GM19455 (cell line): ENCODE results near the gene SPTBN4.
"Not testable (repeated sequence)": the region's sequence is repeated elsewhere in the genome, so short reads cannot be mapped to it uniquely, and the experiment has no call there.

Experiments
- ATAC-seq: cut with Tn5 transposase; IDR thresholded peaks from one replicate; pipeline ENCODE4 v1.9.1; 2021; ENCODE audit not compliant: unreplicated experiment

Gene SPTBN4

DNA sequence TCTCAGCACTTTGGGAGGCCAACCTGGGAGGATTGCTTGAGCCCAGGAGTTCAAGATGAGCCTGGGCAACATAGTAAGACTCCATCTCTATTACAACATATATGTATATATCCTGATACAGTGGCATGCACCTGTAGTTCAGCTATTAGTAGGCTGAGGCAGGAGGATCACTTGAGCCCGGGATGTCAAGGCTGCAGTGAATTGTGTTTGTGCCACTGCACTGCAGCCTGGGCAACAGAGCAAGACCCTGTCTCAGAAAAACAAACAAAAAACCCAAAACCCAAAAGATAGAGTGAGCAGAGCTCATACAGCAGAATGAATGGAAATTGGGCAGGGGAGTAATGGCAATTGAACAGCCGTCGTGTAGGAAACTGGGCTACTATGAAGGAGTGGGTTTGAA, 92.6 kb downstream of the SPTBN4 start:
- no peak for ATAC-seq

DNA sequence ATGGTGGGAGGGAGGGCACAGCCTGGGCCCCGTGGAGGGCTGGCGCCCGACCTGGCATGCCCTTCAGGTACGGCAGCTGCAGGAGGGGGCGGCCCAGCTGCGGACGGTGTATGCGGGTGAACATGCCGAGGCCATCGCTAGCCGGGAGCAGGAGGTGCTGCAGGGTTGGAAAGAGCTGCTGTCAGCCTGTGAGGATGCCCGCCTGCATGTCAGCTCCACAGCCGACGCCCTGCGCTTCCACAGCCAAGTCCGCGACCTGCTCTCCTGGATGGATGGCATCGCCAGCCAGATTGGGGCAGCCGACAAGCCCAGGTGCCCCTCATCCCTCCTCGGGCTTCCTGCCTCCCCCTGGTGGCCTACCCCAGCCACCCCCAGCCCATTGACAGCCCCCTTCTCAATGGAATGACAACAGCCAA, 93.3 kb downstream of the SPTBN4 start:
- no peak for ATAC-seq

DNA sequence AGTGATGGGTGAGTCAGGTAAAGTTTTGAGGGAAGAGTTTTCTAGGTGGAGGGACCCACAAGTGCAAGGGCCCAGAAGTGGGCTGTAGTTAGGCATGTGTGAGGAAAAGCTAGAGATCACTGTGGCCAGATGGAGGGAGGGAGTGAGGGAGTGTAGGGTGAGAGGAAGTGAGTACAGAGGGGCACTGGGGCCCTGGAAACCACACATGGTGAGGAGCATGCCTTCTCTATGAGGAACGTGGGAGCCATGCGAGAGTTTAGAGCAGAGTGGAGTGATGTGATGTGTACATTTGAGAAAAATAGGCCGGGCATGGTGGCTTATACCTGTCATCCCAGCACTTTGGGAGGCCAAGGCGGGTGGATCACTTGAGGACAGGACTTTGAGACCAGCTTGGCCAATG, 95.1 kb downstream of the SPTBN4 start:
- no peak for ATAC-seq

DNA sequence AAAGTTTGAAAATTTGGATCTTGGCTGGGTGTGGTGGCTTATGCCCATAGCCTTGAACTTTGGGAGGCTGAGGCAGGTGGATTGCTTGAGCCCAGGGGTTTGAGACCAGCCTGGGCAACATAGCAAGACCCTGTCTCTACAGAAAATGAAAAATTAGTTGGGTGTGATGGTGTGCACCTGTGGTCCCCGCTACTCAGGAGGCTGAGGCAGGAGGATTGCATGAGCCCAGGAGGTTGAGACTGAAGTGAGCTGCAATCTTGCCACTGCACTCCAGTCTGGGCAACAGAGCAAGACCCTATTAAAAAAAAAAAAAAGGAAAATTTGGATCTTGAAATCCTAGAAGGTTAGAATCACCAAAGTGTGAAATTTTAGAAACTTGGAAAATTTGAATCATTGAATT, 97.7 kb downstream of the SPTBN4 start:
- ATAC-seq: not testable (repeated sequence)

DNA sequence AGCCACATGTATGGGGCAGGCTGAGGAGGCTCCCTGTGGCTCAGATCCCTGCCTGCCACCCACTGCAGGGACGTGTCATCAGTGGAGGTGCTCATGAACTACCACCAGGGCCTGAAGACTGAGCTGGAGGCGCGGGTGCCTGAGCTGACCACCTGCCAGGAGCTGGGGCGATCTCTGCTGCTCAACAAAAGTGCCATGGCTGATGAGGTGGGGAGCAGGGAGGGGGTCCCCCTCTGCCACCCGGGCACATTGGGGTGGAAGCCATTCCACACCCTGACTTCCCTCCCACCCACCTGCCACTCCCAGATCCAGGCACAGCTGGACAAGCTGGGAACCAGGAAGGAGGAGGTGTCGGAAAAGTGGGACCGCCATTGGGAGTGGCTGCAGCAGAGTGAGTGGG, 98.6 kb downstream of the SPTBN4 start:
- ATAC-seq: no peak

DNA sequence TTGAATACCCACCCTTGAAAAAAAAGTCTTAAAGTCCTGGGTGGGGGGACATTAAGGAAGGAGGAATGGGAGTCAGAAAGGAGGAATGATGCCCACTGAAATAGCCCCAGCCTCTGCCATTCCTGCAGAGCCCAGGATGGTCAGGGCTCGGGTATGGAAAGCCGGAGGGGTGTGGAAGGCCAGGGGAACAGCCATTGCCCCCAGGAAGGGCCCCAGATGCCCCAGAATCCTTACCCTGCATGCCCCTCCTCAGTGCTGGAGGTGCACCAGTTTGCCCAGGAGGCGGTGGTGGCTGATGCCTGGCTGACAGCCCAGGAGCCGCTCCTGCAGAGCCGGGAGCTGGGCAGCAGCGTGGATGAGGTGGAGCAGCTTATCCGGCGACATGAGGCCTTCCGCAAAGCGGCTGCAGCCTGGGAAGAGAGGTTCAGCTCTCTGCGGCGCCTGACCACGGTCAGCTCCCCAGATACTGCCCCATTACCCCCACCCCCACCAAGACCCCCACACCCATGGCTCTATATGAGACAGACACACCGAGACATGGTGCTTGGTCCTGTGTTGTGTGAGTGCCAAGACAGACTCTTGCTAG, 99.2 kb downstream of the SPTBN4 start:
- ATAC-seq: no peak

DNA sequence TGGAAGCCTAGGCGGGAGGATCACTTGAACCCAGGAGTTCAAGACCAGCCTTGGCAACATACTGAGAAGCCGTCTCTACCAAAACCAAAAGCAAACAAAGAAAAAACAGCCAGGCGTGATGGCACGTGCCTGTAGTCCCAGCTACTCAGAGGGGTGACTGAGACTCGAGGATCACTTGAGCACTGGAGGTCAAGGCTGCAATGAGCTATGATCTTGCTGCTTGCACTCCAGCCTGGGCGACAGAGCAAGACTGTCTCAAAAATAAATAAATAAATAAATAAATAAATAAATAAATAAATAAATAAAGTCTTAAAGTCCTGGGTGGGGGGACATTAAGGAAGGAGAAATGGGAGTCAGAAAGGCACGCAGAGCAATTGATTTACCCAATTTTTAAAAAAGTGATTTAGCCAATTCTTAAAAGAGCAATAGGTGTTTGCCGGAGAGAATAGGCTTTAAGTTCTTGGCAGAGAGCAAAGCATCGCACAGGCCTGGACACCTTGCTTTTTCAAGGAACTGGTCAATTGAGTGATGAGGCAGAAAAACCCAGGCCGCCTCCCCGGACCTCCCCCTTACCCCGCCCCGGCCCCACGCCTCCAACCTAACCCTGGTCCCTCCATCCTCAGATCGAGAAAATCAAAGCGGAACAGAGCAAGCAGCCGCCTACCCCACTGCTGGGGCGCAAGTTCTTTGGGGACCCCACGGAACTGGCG, 100.4 kb downstream of the SPTBN4 start:
- ATAC-seq: no peak

DNA sequence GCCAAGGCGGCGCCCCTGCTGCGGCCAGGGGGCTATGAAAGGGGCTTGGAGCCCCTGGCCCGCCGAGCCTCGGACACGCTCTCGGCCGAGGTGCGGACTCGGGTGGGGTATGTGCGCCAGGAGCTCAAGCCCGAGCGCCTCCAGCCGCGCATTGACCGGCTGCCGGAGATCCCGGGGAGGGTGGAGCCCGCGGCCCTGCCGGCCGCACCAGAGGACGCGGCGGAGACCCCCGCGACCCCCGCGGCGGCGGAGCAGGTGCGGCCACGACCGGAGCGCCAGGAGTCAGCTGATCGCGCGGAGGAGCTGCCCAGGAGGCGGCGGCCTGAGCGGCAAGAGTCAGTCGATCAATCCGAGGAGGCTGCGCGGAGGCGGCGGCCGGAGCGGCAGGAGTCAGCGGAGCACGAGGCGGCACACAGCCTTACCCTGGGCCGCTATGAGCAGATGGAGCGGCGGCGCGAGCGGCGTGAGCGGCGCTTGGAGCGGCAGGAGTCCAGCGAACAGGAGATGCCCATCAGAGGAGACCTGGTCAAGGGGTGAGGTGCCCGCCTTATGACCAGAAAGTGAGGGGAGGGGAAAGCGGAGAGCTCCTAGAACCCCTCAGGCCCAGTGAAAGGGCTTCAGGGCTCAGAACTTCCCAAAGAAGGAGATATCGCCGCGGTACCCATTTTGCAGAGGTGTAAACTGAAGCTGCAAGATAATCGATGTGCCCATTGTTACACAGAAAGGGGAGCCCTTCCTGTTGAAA, 101.1 kb downstream of the SPTBN4 start:
- no peak for ATAC-seq

DNA sequence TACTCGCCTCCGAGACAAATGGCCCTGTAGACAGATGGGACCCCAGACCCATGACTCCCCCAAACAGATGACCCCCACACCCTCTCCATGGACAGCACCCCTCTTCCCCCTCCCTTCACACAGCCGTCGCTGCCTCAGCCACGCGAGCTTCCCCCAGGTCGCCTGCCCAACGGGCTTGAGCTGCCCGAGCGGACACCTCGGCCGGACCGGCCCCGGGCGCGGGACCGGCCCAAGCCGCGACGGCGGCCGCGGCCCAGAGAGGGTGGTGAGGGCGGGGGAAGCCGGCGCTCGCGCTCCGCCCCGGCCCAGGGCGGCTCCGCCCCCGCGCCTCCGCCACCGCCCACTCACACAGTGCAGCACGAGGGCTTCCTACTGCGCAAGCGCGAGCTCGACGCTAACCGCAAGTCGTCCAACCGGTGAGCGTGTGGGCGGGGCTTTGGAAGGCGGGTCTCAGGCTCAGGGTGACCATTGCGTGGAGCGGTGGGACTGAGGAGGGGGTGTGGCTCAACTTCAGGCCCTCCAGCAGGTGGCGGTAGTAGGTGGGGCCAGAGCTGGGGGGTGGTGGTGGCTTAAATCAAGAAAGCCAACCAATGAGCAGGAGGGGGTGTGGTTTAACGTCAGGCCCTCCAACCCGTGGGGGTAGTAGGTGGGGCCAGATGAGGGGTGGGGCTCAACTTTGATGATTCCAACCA, 103.7 kb downstream of the SPTBN4 start:
- peak; percentile 84 for ATAC-seq

DNA sequence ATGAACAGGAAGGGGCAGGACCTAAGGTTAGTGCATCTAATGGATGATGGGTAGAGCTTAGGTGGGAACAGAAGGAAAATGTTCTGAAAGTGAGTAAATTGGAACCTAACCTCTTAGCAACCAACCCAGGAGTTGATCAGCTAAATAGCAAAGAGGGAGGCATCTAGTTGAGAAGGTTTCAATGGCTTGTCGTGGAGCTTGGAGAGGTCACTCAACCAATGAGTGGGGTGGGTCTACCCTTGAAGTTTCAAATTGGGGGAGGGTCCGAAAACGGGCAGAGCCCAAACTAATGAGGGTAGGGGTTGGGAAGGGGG, 104.2 kb downstream of the SPTBN4 start:
- ATAC-seq: no peak

DNA sequence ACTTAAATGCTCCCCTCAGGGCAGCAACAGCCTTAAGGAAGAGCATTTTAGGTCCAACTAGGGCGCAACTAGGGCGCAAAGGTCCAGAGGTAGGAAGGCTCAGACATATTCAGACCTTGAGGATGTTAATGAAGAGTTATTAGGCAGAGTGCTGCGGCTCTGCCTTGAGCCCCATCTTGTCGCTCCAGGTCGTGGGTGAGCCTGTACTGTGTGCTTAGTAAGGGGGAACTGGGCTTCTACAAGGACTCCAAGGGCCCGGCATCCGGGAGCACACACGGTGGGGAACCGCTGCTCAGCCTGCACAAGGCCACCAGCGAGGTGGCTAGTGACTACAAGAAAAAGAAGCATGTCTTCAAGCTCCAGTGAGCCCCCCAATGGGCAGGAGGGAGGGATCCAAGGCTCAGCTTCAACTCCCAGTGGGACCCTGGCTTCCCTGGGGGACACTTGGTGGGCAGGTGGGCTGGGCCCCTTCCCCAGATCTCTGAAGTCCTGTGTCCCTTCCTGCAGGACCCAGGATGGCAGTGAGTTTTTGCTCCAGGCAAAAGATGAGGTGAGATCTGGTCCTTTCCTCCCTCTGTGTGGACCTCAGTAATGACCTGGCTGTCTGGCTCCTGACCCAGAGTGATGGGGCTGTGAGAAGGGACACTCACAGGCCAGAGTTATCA, 105.2 kb downstream of the SPTBN4 start:
- no peak for ATAC-seq

DNA sequence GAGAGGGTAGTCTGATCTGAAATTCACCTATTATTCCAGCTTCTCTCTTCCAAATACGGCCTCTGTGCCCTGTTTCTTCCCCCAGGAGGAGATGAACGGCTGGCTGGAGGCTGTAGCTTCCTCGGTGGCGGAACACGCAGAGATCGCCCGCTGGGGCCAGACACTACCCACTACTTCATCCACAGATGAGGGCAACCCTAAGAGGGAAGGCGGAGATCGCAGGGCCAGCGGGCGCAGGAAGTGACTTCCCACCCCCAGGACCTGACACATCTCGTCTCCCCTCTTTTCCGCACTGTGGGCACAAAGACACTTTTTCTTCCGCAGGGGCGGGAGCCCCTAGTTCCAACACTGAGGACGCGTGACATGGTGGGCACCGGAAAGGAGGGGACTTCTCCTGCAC, 108.5 kb downstream of the SPTBN4 start:
- ATAC-seq: no peak

DNA sequence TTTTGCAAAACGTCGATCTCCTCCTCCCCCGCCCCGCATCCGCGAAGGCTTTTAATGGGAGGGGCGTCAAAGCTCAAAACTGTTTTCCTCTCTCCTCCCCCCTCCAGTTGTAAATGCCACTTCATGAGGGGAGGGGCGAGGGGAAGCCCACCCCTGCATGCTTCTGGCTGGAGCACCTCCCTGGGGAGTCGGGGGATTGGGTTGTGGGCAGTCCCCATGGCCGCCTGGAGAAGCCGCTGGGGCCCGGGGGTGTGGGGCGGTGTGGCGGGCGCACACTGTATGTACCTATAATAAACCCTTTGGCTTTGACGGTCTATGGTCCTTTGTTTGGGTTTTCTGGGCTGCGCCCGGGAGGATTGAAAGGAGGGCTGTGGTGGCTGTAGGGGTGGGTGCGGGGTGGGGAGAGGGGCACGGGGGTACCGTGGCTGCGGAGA, 109.4 kb downstream of the SPTBN4 start:
- ATAC-seq: peak; percentile 24

DNA sequence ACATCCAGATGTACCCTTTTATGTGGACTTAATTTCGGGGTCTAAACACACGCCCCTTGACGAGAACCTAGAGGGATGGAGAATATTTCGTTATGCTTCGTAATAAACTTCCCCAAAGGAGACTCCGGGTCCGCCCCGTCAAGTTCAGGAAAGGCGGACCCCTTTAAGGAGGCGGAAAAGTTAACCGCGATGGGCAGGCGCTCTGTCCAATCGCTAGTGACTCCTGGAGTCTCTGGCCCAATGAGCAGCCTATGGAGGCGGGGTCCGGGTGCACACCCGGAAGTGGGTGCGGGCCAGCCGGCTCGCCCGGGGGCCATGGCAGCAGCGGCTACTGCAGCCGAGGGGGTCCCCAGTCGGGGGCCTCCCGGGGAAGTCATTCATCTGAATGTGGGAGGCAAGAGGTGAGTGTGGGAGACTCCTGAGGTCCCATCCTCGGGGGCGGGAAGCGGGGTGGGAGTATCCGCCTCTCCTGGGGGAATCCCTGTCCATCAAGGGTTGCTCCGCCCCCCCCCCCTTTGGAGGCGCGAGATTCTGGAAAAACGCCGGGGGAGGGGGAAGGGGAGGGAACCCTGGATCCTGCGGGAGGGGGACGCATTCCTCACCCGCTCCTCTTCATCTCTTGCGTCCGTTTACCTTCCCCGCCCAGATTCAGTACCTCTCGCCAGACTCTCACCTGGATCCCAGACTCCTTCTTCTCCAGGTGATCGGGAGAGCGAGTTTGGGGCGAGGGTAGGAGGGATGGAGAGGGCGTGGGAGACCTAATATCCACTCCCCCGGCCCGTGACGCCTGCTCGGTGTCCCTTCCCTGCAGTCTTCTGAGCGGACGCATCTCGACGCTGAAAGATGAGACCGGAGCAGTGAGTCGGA, 110.0 kb downstream of the SPTBN4 start, which contains the start of gene SHKBP1:
TSS of gene SHKBP1 (plus strand) at position 289 of the 867 bp plus-strand sequence. CDS start at position 316, 27 bp downstream.
- peak; percentile 84 for ATAC-seq

DNA sequence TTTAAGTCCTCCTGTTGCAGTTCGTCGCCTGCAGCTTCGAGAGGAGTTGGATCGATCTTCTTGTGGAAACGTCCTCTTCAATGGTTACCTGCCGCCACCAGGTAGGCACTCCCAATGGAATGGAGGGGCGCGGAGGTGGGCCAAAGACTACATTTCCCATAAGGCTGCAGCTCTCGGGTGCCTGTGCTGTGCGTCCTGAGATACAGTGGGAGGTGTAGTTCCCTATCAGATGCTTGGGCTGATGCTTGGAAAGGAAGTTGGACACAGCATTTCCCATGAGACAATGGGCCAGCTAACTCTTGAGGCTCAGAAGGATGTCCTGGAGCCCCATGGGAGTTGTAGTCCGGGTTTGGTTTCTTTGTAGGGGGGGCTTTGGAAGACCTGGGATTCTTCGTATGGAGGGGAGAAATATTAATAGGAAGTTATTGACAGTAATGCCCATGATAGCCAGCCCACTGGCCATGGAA, 111.7 kb downstream of the SPTBN4 start:
- no peak for ATAC-seq

DNA sequence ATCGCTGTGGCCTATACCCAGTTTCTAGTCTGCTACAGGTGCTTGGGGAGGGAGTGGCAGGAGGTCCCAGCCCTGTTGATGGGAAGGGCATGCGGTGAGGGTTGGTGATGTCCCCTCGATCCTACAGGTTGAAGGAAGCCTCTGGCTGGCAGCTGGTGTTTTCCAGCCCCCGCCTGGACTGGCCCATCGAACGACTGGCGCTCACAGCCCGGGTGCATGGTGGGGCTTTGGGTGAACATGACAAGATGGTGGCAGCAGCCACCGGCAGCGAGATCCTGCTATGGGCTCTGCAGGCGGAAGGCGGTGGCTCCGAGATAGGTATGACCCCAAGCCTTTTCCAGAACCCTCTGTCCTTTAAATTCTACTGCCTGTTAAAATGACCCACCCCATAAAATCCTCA, 113.8 kb downstream of the SPTBN4 start:
- no peak for ATAC-seq

DNA sequence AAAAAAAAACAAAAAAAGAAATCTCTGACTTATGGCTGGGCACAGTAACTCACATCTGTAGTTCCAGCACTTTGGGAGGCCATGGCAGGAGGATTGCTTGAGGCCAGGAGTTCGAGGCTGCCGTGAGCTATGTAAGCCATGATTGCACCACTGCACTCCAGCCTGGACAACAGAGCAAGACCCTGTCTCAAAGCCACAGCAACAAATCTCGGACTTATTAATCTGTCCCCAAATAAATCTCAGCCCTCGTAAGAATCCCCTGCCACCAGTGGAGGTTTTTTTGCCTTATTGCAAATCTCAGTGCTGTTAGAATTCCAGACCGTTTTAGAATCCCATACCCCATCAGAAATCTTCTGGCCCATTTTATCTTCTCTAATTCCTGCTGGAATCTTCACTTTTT, 114.7 kb downstream of the SPTBN4 start:
- ATAC-seq: no peak

DNA sequence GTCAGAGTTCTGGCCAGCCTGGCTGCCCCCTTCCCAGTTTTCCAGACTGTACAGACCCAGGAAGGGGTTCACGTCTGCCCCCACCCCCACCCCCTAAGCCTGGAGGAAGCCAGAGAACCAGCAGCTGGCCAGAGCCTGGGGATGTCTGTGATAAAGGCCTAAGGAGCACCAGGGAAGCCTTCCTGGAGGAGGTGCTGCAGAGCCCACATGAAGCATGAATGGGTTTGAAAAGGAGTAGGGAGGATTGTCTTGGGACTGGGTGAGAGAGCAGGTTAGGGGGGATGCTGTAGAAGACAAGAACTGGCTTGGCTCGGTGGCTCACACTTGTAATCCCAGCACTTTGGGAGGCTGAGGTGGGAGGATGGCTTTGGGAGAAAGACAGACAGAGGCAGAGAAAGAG, 115.7 kb downstream of the SPTBN4 start:
- ATAC-seq: no peak

DNA sequence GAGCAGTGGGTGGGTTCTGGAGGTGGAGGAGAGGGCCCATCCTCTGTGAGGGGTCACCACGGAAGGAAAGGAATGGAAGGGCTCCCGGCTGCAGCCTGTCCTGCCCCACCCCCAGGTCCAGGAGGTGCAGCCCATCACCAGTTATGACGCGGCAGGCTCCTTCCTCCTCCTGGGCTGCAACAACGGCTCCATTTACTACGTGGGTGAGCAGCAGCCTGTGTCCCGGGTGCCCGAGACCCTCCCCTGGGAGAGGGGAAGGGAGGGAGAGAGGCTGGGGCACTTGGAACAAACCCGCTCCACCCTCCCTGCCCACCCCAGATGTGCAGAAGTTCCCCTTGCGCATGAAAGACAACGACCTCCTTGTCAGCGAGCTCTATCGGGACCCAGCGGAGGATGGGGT, 116.5 kb downstream of the SPTBN4 start:
- no peak for ATAC-seq

DNA sequence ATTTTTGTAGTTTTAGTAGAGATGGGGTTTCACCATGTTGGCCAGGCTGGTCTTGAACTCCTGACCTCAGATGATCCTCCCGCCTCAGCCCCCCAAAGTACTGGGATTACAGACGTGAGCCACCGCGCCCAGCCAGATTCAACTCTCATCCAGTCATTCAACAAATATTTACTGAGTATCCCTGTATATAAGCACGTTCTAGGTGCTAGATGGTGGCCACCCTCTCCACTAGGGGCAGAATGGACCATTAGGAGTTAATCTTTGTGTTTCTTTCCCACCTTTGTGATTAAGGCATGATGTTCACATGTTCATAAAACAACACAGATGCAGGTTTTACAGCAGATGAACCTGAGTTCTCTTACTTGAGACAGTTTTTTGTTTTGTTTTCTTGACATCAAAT, 117.2 kb downstream of the SPTBN4 start:
- no peak for ATAC-seq
